ENCODE measurements around the gene IRF1. TPM values are rescaled to one million over a fixed set of nuclear protein-coding genes. Genes with fewer than 3 reads are reported as not detected.

IRF1 gene
- total and polyA plus RNA-seq, 7 donors, result 15.3 to 169 (median 37.2) TPM

- TF ChIP-seq POLR2A (IDR thresholded peaks at IDR 0.05), result no peak
- no peak for TF ChIP-seq POLR2AphosphoS5 (IDR thresholded peaks at IDR 0.05)
- TF ChIP-seq EP300 (IDR thresholded peaks at IDR 0.05), result no peak
- no peak for TF ChIP-seq CTCF (IDR thresholded peaks at IDR 0.05)
- Histone ChIP-seq H3K27ac (no peak overlapping the region), H3K36me3 (peaks cover 0 to 13% (median 0%) of the 10 kb centered on the region in 4 donors), H3K9me3 (no peaks in the 10 kb centered on the region), H3K4me3 (no peak overlapping the region), H3K27me3 (no peaks in the 10 kb centered on the region), H3K4me1 (peaks cover 0 to 34% (median 24%) of the 10 kb centered on the region in 4 donors)
- peak; percentile 57 for DNase-seq
- intact Hi-C loops (cut with DNase I), result loop anchor here (5.0 kb wide), 1 partner anchor 35 kb away; no protein-coding TSS in a partner anchor
- WGBS, 2 donors, result 93 to 95% methylated on average over 7 of the region's 7 CpGs
These were observed 18.6 kb downstream of the IRF1 start for GRCh38 chr5:132471944-132472343.

GRCh38 chr5:132471151-132471907 is 19.2 kb downstream of the IRF1 start:
- Histone ChIP-seq H3K4me1 (peaks cover 0 to 32% (median 23%) of the 10 kb centered on the region in 4 donors), H3K4me3 (no peak overlapping the region), H3K27ac (no peak overlapping the region), H3K27me3 (no peaks in the 10 kb centered on the region), H3K36me3 (peaks cover 0 to 13% (median 0%) of the 10 kb centered on the region in 4 donors), H3K9me3 (no peaks in the 10 kb centered on the region)
- peak; percentile 28 for DNase-seq
- no peak for TF ChIP-seq POLR2A (IDR thresholded peaks at IDR 0.05)
- TF ChIP-seq POLR2AphosphoS5 (IDR thresholded peaks at IDR 0.05), result no peak
- no peak for TF ChIP-seq CTCF (IDR thresholded peaks at IDR 0.05)
- no peak for TF ChIP-seq EP300 (IDR thresholded peaks at IDR 0.05)
- 55 to 77% methylated on average over 2 of the region's 2 CpGs for WGBS, 2 donors
- intact Hi-C loops (cut with DNase I), result loop anchor here (5.0 kb wide), 1 partner anchor 34 kb away; no protein-coding TSS in a partner anchor

GRCh38 chr5:132470596-132470995 is 20.0 kb downstream of the IRF1 start:
- DNase-seq, result peak; percentile 63
- peaks cover 0 to 13% (median 0%) of the 10 kb centered on the region in 4 donors for H3K36me3 ChIP-seq
- no peaks in the 10 kb centered on the region for H3K9me3 ChIP-seq
- TF ChIP-seq EP300 (IDR thresholded peaks at IDR 0.05) (no peak), POLR2AphosphoS5 (IDR thresholded peaks at IDR 0.05) (no peak), CTCF (IDR thresholded peaks at IDR 0.05) (no peak), POLR2A (IDR thresholded peaks at IDR 0.05) (no peak)
- H3K27ac ChIP-seq, result no peak overlapping the region
- 80 to 81% methylated on average over 1 of the region's 1 CpG for WGBS, 2 donors
- no peak overlapping the region for H3K4me3 ChIP-seq
- intact Hi-C loops (cut with DNase I), result loop anchor here (5.0 kb wide), 1 partner anchor 33 kb away; no protein-coding TSS in a partner anchor
- H3K27me3 ChIP-seq, result no peaks in the 10 kb centered on the region
- peaks cover 0 to 32% (median 18%) of the 10 kb centered on the region in 4 donors for H3K4me1 ChIP-seq

- intact Hi-C loops (cut with DNase I), result loop anchor here (5.0 kb wide), 1 partner anchor 33 kb away; no protein-coding TSS in a partner anchor
- peak; percentile 54 for DNase-seq
- peak overlapping the region in 1 of 4 donors; percentile 2 for H3K27ac ChIP-seq
These were observed 20.6 kb downstream of the IRF1 start for GRCh38 chr5:132470010-132470392.

More at GRCh38 chr5:132470010-132470392, 20.6 kb downstream of the IRF1 start:
- Histone ChIP-seq H3K9me3 (no peaks in the 10 kb centered on the region), H3K36me3 (peaks cover 0 to 13% (median 0%) of the 10 kb centered on the region in 4 donors), H3K4me3 (no peak overlapping the region), H3K27me3 (no peaks in the 10 kb centered on the region), H3K4me1 (peaks cover 0 to 32% (median 18%) of the 10 kb centered on the region in 4 donors)
- TF ChIP-seq EP300 (IDR thresholded peaks at IDR 0.05), result no peak
- no peak for TF ChIP-seq CTCF (IDR thresholded peaks at IDR 0.05)
- no peak for TF ChIP-seq POLR2AphosphoS5 (IDR thresholded peaks at IDR 0.05)
- no peak for TF ChIP-seq POLR2A (IDR thresholded peaks at IDR 0.05)
- WGBS, 2 donors, result 84 to 85% methylated on average over 4 of the region's 4 CpGs
